Inflammatory macrophage treated with lipopolysaccharide for 4 hours (primary cell): Measurements from ENCODE around the gene ATP2A2.

Source experiments
- DNase-seq: peaks from one replicate; pipeline ENCODE4 v3.0.0-alpha.2; 2020

Gene ATP2A2

GRCh38 chr12:110370732-110371231, 89.7 kb downstream of the ATP2A2 start:
- no peak for DNase-seq

- DNase-seq, result no peak
Observed at GRCh38 chr12:110371408-110372055, 90.5 kb downstream of the ATP2A2 start.

GRCh38 chr12:110372056-110372425, 91.0 kb downstream of the ATP2A2 start:
- DNase-seq, result no peak

GRCh38 chr12:110373025-110373424, 92.0 kb downstream of the ATP2A2 start:
- DNase-seq, result no peak

GRCh38 chr12:110373425-110373824, 92.4 kb downstream of the ATP2A2 start:
- no peak for DNase-seq

- no peak for DNase-seq
Observed at GRCh38 chr12:110373962-110374611, 93.0 kb downstream of the ATP2A2 start.

- DNase-seq, result peak; percentile 19
Observed at GRCh38 chr12:110378131-110378790, 97.2 kb downstream of the ATP2A2 start.

GRCh38 chr12:110379197-110379596, 98.2 kb downstream of the ATP2A2 start:
- DNase-seq, result peak; percentile 87

- peak; percentile 50 for DNase-seq
Observed at GRCh38 chr12:110379631-110380030, 98.6 kb downstream of the ATP2A2 start.

- DNase-seq, result no peak
Observed at GRCh38 chr12:110382683-110383082, 101.6 kb downstream of the ATP2A2 start.
